GM23338 (cell line): ENCODE data around the gene SORL1. TPM values are rescaled to one million over a fixed set of nuclear protein-coding genes. Genes with fewer than 3 reads are reported as not detected.

ENCODE experiments used
- ATAC-seq: fragments of 200-7000 bp; cut with Tn5 transposase; 3 replicates; pipeline ENCODE4 v1.9.1; 2020
- DNase-seq: peaks from one replicate; pipeline ENCODE4 v3.0.0-alpha.2; 2015; ENCODE audit warnings: low spot score
- H2AFZ ChIP-seq: fragments of 200-600 bp; sonication (generic); 2 replicates; pipeline ENCODE4 v1.8.0; 2016; ENCODE audit warnings: antibody characterized with exemption, mild to moderate bottlenecking, moderate library complexity
- H3F3A ChIP-seq: fragments of 200-600 bp; sonication (generic); replicated peaks from 2 replicates; pipeline ENCODE4 v1.8.0; 2017; ENCODE audit warnings: antibody characterized with exemption, mixed run types, low read depth
- H3K27ac ChIP-seq: fragments of 200-600 bp; sonication (generic); 2 replicates; pipeline ENCODE4 v1.6.1; 2016; ENCODE audit warnings: low read depth
- H3K27me3 ChIP-seq: fragments of 200-600 bp; sonication (generic); 2 replicates; pipeline ENCODE4 v1.8.0; 2016; ENCODE audit warnings: mild to moderate bottlenecking, mixed run types, moderate library complexity; ENCODE audit not compliant: insufficient read depth
- H3K36me3 ChIP-seq: fragments of 200-600 bp; sonication (generic); 2 replicates; pipeline ENCODE4 v1.8.0; 2016; ENCODE audit warnings: mild to moderate bottlenecking; ENCODE audit not compliant: insufficient read depth
- H3K4me1 ChIP-seq: fragments of 200-600 bp; sonication (generic); 2 replicates; pipeline ENCODE4 v1.8.0; 2016; ENCODE audit warnings: mild to moderate bottlenecking, moderate library complexity; ENCODE audit not compliant: insufficient read depth
- H3K4me2 ChIP-seq: fragments of 200-600 bp; sonication (generic); 2 replicates; pipeline ENCODE4 v1.7.1; 2017; ENCODE audit warnings: mixed run types
- H3K4me3 ChIP-seq: fragments of 200-600 bp; sonication (generic); 2 replicates; pipeline ENCODE4 v1.6.1; 2016; ENCODE audit warnings: mixed run types
- H3K79me2 ChIP-seq: fragments of 200-600 bp; sonication (generic); replicated peaks from 2 replicates; pipeline ENCODE4 v1.8.0; 2017; ENCODE audit warnings: mild to moderate bottlenecking; ENCODE audit not compliant: insufficient read depth
- H3K9me2 ChIP-seq: fragments of 200-600 bp; sonication (generic); 2 replicates; pipeline ENCODE4 v1.8.0; 2017; ENCODE audit not compliant: insufficient read depth
- H4K20me1 ChIP-seq: fragments of 200-600 bp; sonication (generic); replicated peaks from 2 replicates; pipeline ENCODE4 v1.8.0; 2017; ENCODE audit warnings: mild to moderate bottlenecking; ENCODE audit not compliant: insufficient read depth
- H3K27ac Mint-ChIP-seq: 2 replicates; pipeline ENCODE4 v1.8.0; 2020; ENCODE audit warnings: inconsistent platforms, mild to moderate bottlenecking, moderate library complexity, mixed read lengths
- H3K27me3 Mint-ChIP-seq: 3 replicates; pipeline ENCODE4 v1.8.0; 2022; ENCODE audit warnings: low read depth, mild to moderate bottlenecking, moderate library complexity, mixed read lengths, inconsistent platforms; ENCODE audit not compliant: insufficient read depth, poor library complexity
- H3K36me3 Mint-ChIP-seq: 3 replicates; pipeline ENCODE4 v1.8.0; 2021; ENCODE audit warnings: low read depth, mild to moderate bottlenecking, inconsistent platforms, moderate library complexity, mixed read lengths
- H3K4me1 Mint-ChIP-seq: 3 replicates; pipeline ENCODE4 v1.8.0; 2020; ENCODE audit warnings: mild to moderate bottlenecking, inconsistent platforms, mixed read lengths
- H3K4me3 Mint-ChIP-seq: 3 replicates; pipeline ENCODE4 v1.8.0; 2021; ENCODE audit warnings: moderate library complexity, mild to moderate bottlenecking, inconsistent platforms, mixed read lengths
- H3K9me3 Mint-ChIP-seq: 3 replicates; pipeline ENCODE4 v1.8.0; 2020; ENCODE audit warnings: moderate library complexity, mild to moderate bottlenecking, inconsistent platforms, mixed read lengths
- CREB1 ChIP-seq: fragments of 250-450 bp; sonication (Bioruptor Pico); IDR thresholded peaks from 2 replicates; pipeline ENCODE4 v1.5.0; 2020; ENCODE audit warnings: low read depth, mild to moderate bottlenecking, moderate library complexity
- EZH2 ChIP-seq: fragments of 200-600 bp; sonication (generic); IDR thresholded peaks from one replicate; pipeline ENCODE4 v1.8.0; 2017; ENCODE audit warnings: antibody characterized with exemption, mild to moderate bottlenecking, low read depth; ENCODE audit not compliant: unreplicated experiment
- POLR2AphosphoS5 ChIP-seq: IDR thresholded peaks from 2 replicates; pipeline ENCODE4 v1.6.1; 2016; ENCODE audit warnings: antibody characterized with exemption, low read depth
- ZNF114 ChIP-seq: fragments of 250-450 bp; sonication (Bioruptor Pico); IDR thresholded peaks from 2 replicates; pipeline ENCODE4 v1.5.0; 2020; ENCODE audit warnings: mild to moderate bottlenecking, moderate library complexity
- ZNF331 ChIP-seq: fragments of 250-450 bp; sonication (Bioruptor Pico); IDR thresholded peaks from 2 replicates; pipeline ENCODE4 v1.5.0; 2020; ENCODE audit warnings: low read depth, mild to moderate bottlenecking, moderate library complexity
- polyA plus RNA-seq: library from polyadenylated mRNA; unstranded; fragments of >200 nt; fragmentation: Nextera tagmentation; extraction: Ambion mirVana; gene quantifications from 2 replicates; pipeline ENCODE4 v1.2.1, GENCODE V29; 2016
- total RNA-seq: library from RNA; depleted of rRNA; stranded (reverse); fragments of >200 nt; shearing (Covaris generic); gene quantifications from 2 replicates; pipeline ENCODE4 v1.2.3, GENCODE V29; 2014
- TF ChIP-seq, protein P1 (sequence below), 2 experiments: fragments of 200-600 bp in 1 of 2; sonication (generic) in 1 of 2; conservative IDR thresholded peaks; 2 replicates each; pipeline versions ENCODE4 v1.5.1 to v1.6.1; 2016 to 2017; ENCODE audit warnings: antibody characterized with exemption in 2 of 2, low read depth in 2 of 2, mild to moderate bottlenecking in 2 of 2, moderate library complexity in 1 of 2
- TF ChIP-seq, protein P2 (sequence below): IDR thresholded peaks from one replicate; pipeline ENCODE4 v1.6.1; 2018; ENCODE audit warnings: antibody characterized with exemption; ENCODE audit not compliant: unreplicated experiment
- TF ChIP-seq, protein P3 (sequence below): fragments of 250-450 bp; sonication (Bioruptor Pico); IDR thresholded peaks from 2 replicates; pipeline ENCODE4 v1.5.0; 2020; ENCODE audit warnings: mild to moderate bottlenecking, moderate library complexity

Gene SORL1
- total and polyA plus RNA-seq, 2 experiments from 2014 or later = 23.0 to 78.8 TPM

DNA sequence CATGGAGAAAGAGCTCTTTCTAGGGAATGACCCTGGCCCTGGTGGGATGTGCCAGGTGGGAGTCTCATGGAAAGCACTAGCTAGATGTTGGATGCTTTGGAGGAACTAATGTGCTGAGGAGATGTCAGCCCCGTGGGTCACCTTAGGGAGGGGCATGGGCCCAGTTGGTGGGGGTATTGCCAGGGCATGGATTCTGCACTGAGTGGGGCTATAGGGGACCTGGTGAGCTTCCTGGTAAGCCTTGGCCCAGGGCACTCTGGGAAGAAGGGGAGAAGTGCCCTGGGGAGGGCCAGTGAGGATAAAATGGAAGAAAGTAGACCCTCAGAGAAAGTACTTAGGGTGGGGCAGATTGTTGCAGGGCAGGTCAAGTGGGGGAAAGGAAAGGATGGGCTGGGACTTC, 65.9 kb downstream of the SORL1 start (continued):
- TF ChIP-seq, protein P1, sequence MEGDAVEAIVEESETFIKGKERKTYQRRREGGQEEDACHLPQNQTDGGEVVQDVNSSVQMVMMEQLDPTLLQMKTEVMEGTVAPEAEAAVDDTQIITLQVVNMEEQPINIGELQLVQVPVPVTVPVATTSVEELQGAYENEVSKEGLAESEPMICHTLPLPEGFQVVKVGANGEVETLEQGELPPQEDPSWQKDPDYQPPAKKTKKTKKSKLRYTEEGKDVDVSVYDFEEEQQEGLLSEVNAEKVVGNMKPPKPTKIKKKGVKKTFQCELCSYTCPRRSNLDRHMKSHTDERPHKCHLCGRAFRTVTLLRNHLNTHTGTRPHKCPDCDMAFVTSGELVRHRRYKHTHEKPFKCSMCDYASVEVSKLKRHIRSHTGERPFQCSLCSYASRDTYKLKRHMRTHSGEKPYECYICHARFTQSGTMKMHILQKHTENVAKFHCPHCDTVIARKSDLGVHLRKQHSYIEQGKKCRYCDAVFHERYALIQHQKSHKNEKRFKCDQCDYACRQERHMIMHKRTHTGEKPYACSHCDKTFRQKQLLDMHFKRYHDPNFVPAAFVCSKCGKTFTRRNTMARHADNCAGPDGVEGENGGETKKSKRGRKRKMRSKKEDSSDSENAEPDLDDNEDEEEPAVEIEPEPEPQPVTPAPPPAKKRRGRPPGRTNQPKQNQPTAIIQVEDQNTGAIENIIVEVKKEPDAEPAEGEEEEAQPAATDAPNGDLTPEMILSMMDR (conservative IDR thresholded peaks at IDR 0.05; ENCODE audit: low read depth in 2 of 2) = no peak
- TF ChIP-seq, protein P2, sequence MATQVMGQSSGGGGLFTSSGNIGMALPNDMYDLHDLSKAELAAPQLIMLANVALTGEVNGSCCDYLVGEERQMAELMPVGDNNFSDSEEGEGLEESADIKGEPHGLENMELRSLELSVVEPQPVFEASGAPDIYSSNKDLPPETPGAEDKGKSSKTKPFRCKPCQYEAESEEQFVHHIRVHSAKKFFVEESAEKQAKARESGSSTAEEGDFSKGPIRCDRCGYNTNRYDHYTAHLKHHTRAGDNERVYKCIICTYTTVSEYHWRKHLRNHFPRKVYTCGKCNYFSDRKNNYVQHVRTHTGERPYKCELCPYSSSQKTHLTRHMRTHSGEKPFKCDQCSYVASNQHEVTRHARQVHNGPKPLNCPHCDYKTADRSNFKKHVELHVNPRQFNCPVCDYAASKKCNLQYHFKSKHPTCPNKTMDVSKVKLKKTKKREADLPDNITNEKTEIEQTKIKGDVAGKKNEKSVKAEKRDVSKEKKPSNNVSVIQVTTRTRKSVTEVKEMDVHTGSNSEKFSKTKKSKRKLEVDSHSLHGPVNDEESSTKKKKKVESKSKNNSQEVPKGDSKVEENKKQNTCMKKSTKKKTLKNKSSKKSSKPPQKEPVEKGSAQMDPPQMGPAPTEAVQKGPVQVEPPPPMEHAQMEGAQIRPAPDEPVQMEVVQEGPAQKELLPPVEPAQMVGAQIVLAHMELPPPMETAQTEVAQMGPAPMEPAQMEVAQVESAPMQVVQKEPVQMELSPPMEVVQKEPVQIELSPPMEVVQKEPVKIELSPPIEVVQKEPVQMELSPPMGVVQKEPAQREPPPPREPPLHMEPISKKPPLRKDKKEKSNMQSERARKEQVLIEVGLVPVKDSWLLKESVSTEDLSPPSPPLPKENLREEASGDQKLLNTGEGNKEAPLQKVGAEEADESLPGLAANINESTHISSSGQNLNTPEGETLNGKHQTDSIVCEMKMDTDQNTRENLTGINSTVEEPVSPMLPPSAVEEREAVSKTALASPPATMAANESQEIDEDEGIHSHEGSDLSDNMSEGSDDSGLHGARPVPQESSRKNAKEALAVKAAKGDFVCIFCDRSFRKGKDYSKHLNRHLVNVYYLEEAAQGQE = no peak
- TF ChIP-seq ZNF331 (CRISPR knock-in tag) = no peak

DNA sequence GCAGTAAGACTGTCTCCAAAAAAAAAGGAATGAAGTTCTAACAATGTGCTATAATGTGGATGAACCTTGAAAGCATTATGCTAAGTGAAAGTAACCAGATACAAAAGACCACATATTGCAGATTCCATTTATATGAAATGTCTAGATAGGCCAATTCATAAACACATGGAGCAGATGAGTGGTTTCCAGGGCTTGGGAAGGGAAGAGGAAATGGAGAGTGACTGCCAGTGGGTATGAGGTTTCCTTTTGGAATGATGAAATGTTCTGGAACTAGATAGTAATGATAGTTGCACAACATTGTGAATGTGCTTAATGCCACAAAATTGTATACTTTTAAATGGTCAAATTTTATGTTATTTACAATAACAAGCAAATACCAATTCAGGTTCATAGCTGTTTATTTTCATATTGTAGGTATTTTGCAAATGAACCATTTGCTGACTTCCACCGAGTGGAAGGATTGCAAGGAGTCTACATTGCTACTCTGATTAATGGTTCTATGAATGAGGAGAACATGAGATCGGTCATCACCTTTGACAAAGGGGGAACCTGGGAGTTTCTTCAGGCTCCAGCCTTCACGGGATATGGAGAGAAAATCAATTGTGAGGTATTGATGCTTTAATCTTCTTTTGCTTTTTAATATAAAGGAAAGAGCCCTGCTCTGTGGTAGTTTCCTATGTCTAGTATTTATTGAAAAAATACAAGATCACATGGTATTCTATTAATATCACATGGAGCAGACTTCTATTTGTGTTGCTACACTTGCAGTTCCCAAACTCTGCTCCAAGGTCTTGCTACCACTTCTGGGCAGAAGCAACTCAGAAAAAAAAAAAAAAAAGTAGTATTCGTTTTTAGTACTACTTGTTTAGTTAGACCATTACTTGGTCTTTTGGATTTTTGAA, 68.4 kb downstream of the SORL1 start:
- Mint-ChIP-seq H3K36me3 (peaks cover 62% of the 10 kb centered on the region), H3K9me3 (no peaks in the 10 kb centered on the region), H3K27me3 (peaks cover 3% of the 10 kb centered on the region), H3K27ac (no peak overlapping the region), H3K4me3 (no peak overlapping the region), H3K4me1 (no peaks in the 10 kb centered on the region)
- no peaks in the 10 kb centered on the region for H3F3A ChIP-seq
- no peak for DNase-seq
- H3K4me2 ChIP-seq = no peak overlapping the region
- H3K4me1 ChIP-seq = no peaks in the 10 kb centered on the region
- no peaks in the 10 kb centered on the region for H3K27me3 ChIP-seq
- no peak overlapping the region for H3K4me3 ChIP-seq
- H4K20me1 ChIP-seq = no peaks in the 10 kb centered on the region; the same call in 1 of the 2 replicates
- H3K79me2 ChIP-seq = peaks cover 10% of the 10 kb centered on the region; the same call in 1 of the 2 replicates
- ATAC-seq = no peak
- H3K27ac ChIP-seq = no peak overlapping the region
- H3K9me2 ChIP-seq = no peaks in the 10 kb centered on the region
- H2AFZ ChIP-seq = no peak overlapping the region
- peaks cover 24% of the 10 kb centered on the region for H3K36me3 ChIP-seq
- TF ChIP-seq, protein P3, sequence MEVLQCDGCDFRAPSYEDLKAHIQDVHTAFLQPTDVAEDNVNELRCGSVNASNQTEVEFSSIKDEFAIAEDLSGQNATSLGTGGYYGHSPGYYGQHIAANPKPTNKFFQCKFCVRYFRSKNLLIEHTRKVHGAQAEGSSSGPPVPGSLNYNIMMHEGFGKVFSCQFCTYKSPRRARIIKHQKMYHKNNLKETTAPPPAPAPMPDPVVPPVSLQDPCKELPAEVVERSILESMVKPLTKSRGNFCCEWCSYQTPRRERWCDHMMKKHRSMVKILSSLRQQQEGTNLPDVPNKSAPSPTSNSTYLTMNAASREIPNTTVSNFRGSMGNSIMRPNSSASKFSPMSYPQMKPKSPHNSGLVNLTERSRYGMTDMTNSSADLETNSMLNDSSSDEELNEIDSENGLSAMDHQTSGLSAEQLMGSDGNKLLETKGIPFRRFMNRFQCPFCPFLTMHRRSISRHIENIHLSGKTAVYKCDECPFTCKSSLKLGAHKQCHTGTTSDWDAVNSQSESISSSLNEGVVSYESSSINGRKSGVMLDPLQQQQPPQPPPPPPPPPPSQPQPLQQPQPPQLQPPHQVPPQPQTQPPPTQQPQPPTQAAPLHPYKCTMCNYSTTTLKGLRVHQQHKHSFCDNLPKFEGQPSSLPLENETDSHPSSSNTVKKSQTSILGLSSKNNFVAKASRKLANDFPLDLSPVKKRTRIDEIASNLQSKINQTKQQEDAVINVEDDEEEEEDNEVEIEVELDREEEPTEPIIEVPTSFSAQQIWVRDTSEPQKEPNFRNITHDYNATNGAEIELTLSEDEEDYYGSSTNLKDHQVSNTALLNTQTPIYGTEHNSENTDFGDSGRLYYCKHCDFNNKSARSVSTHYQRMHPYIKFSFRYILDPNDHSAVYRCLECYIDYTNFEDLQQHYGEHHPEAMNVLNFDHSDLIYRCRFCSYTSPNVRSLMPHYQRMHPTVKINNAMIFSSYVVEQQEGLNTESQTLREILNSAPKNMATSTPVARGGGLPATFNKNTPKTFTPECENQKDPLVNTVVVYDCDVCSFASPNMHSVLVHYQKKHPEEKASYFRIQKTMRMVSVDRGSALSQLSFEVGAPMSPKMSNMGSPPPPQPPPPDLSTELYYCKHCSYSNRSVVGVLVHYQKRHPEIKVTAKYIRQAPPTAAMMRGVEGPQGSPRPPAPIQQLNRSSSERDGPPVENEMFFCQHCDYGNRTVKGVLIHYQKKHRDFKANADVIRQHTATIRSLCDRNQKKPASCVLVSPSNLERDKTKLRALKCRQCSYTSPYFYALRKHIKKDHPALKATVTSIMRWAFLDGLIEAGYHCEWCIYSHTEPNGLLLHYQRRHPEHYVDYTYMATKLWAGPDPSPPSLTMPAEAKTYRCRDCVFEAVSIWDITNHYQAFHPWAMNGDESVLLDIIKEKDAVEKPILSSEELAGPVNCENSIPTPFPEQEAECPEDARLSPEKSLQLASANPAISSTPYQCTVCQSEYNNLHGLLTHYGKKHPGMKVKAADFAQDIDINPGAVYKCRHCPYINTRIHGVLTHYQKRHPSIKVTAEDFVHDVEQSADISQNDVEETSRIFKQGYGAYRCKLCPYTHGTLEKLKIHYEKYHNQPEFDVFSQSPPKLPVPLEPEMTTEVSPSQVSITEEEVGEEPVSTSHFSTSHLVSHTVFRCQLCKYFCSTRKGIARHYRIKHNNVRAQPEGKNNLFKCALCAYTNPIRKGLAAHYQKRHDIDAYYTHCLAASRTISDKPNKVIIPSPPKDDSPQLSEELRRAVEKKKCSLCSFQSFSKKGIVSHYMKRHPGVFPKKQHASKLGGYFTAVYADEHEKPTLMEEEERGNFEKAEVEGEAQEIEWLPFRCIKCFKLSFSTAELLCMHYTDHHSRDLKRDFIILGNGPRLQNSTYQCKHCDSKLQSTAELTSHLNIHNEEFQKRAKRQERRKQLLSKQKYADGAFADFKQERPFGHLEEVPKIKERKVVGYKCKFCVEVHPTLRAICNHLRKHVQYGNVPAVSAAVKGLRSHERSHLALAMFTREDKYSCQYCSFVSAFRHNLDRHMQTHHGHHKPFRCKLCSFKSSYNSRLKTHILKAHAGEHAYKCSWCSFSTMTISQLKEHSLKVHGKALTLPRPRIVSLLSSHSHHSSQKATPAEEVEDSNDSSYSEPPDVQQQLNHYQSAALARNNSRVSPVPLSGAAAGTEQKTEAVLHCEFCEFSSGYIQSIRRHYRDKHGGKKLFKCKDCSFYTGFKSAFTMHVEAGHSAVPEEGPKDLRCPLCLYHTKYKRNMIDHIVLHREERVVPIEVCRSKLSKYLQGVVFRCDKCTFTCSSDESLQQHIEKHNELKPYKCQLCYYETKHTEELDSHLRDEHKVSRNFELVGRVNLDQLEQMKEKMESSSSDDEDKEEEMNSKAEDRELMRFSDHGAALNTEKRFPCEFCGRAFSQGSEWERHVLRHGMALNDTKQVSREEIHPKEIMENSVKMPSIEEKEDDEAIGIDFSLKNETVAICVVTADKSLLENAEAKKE (CRISPR knock-in tag) = no peak
- TF ChIP-seq, protein P2 = no peak
- TF ChIP-seq EZH2 (no peak), POLR2AphosphoS5 (no peak), ZNF114 (CRISPR knock-in tag) (no peak), CREB1 (CRISPR knock-in tag) (no peak)
